IMR-90 (cell line): ENCODE results near the gene POLR2E. TPM values are rescaled to one million over a fixed set of nuclear protein-coding genes. Genes with fewer than 3 reads are reported as not detected.

Source experiments
- ATAC-seq: fragments of 200-7000 bp; cut with Tn5 transposase; 2 replicates; pipeline ENCODE4 v1.9.1; 2020; ENCODE audit warnings: low read depth, mild to moderate bottlenecking, moderate library complexity
- BruUV-seq: library from RNA; stranded (reverse); fragments of 400-500 nt; replicated peaks from 2 replicates; lab custom pipeline; 2021; lab: Mats Ljungman, UMichigan
- CTCF ChIA-PET: fragments of 300-600 bp; formaldehyde crosslinking; extraction: SDS; loops from one replicate; lab custom pipeline; 2021; ENCODE audit warnings: antibody characterized with exemption; lab: Yijun Ruan, JAX
- POLR2A ChIA-PET: fragments of 300-600 bp; sonication (Branson Sonifier 250); formaldehyde crosslinking; loops from one replicate; lab custom pipeline; 2022; ENCODE audit warnings: antibody characterized with exemption; ENCODE audit not compliant: unreplicated experiment; lab: Charles Lee
- DNase-seq: peaks from one replicate; pipeline ENCODE4 v3.0.0; 2013
- H2AFZ ChIP-seq: replicated peaks from 2 replicates; pipeline ENCODE3; 2013; ENCODE audit warnings: low read length, mild to moderate bottlenecking; ENCODE audit not compliant: poor library complexity
- H2AK5ac ChIP-seq: 2 replicates; pipeline ENCODE4 v1.6.1; 2013; ENCODE audit warnings: low read depth, low read length, inconsistent platforms
- H2AK9ac ChIP-seq: replicated peaks from 2 replicates; pipeline ENCODE3; 2013; ENCODE audit warnings: mild to moderate bottlenecking, low read depth, low read length, moderate library complexity; ENCODE audit not compliant: poor library complexity
- H2BK120ac ChIP-seq: 2 replicates; pipeline ENCODE4 v1.6.1; 2013; ENCODE audit warnings: low read depth, low read length, inconsistent platforms
- H2BK15ac ChIP-seq: 3 replicates; pipeline ENCODE4 v1.6.1; 2013; ENCODE audit warnings: low read depth, low read length, inconsistent platforms
- H2BK20ac ChIP-seq: 2 replicates; pipeline ENCODE4 v1.6.1; 2013; ENCODE audit warnings: low read depth, mild to moderate bottlenecking, inconsistent platforms, low read length, moderate library complexity
- H2BK5ac ChIP-seq: 2 replicates; pipeline ENCODE4 v1.6.1; 2013; ENCODE audit warnings: mild to moderate bottlenecking, low read depth, low read length, inconsistent platforms; ENCODE audit not compliant: poor library complexity, severe bottlenecking
- H3K14ac ChIP-seq: replicated peaks from 2 replicates; pipeline ENCODE4 v1.6.1; 2013; ENCODE audit warnings: low read depth, low read length, inconsistent platforms
- H3K18ac ChIP-seq: 2 replicates; pipeline ENCODE4 v1.6.1; 2013; ENCODE audit warnings: low read depth, low read length, control low read depth
- H3K23ac ChIP-seq: 2 replicates; pipeline ENCODE4 v1.6.1; 2013; ENCODE audit warnings: low read depth, low read length, inconsistent platforms
- H3K27ac ChIP-seq: 2 replicates; pipeline ENCODE4 v1.5.1; 2013; ENCODE audit warnings: mild to moderate bottlenecking, control low read depth, low read length; ENCODE audit not compliant: insufficient read depth
- H3K27me3 ChIP-seq: 2 replicates; pipeline ENCODE4 v1.6.1; 2013; ENCODE audit warnings: low read length; ENCODE audit not compliant: control insufficient read depth, insufficient read depth
- H3K36me3 ChIP-seq: 2 replicates; pipeline ENCODE4 v1.6.1; 2013; ENCODE audit warnings: low read length, mixed read lengths; ENCODE audit not compliant: control insufficient read depth, insufficient read depth
- H3K4ac ChIP-seq: 2 replicates; pipeline ENCODE4 v1.6.1; 2013; ENCODE audit warnings: low read depth, low read length, inconsistent platforms
- H3K4me1 ChIP-seq: 2 replicates; pipeline ENCODE4 v1.6.1; 2013; ENCODE audit warnings: low read length, mixed read lengths; ENCODE audit not compliant: control insufficient read depth, insufficient read depth
- H3K4me2 ChIP-seq: 2 replicates; pipeline ENCODE4 v1.6.1; 2013; ENCODE audit warnings: low read depth, mild to moderate bottlenecking, control low read depth, low read length, moderate library complexity
- H3K4me3 ChIP-seq: 2 replicates; pipeline ENCODE4 v1.5.1; 2013; ENCODE audit warnings: low read depth, mild to moderate bottlenecking, control low read depth, low read length, moderate library complexity; ENCODE audit not compliant: insufficient read depth
- H3K56ac ChIP-seq: 2 replicates; pipeline ENCODE4 v1.6.1; 2013; ENCODE audit warnings: low read length, inconsistent platforms; ENCODE audit not compliant: insufficient read depth; ENCODE audit errors: extremely low read depth
- H3K79me1 ChIP-seq, 2 experiments: 2 replicates each; pipeline ENCODE4 v1.6.1; 2013; ENCODE audit warnings: low read length in 2 of 2, inconsistent platforms in 1 of 2, low read depth in 1 of 2
- H3K9ac ChIP-seq: 2 replicates; pipeline ENCODE4 v1.6.1; 2013; ENCODE audit warnings: low read depth, low read length, control low read depth
- H3K9me1 ChIP-seq: 2 replicates; pipeline ENCODE4 v1.6.1; 2013; ENCODE audit warnings: low read length, inconsistent platforms; ENCODE audit not compliant: insufficient read depth
- H3K9me3 ChIP-seq: 2 replicates; pipeline ENCODE4 v1.6.1; 2013; ENCODE audit warnings: low read length; ENCODE audit not compliant: control insufficient read depth, insufficient read depth
- H4K20me1 ChIP-seq: 2 replicates; pipeline ENCODE4 v1.6.1; 2013; ENCODE audit warnings: low read length, inconsistent platforms; ENCODE audit not compliant: insufficient read depth
- H4K5ac ChIP-seq: 2 replicates; pipeline ENCODE4 v1.6.1; 2013; ENCODE audit warnings: mild to moderate bottlenecking, low read depth, low read length, control low read depth
- H4K8ac ChIP-seq, 2 experiments: 2 replicates each; pipeline ENCODE4 v1.6.1; 2013; ENCODE audit warnings: low read depth in 2 of 2, low read length in 2 of 2, control low read depth in 1 of 2, inconsistent platforms in 1 of 2
- H4K91ac ChIP-seq: 2 replicates; pipeline ENCODE4 v1.6.1; 2013; ENCODE audit warnings: low read depth, low read length, inconsistent platforms; ENCODE audit not compliant: insufficient read depth
- CEBPB ChIP-seq: IDR thresholded peaks from 2 replicates; pipeline ENCODE4 v1.6.1; 2012; ENCODE audit warnings: low read depth, low read length, improper control_type of control experiment
- MAZ ChIP-seq: IDR thresholded peaks from 2 replicates; pipeline ENCODE4 v1.6.1; 2012; ENCODE audit warnings: low read depth, mild to moderate bottlenecking, low read length, improper control_type of control experiment, moderate library complexity, borderline replicate concordance
- POLR2A ChIP-seq: IDR thresholded peaks from 2 replicates; pipeline ENCODE4 v1.6.1; 2012; ENCODE audit warnings: mild to moderate bottlenecking, low read depth, low read length
- RAD21 ChIP-seq: IDR thresholded peaks from 2 replicates; pipeline ENCODE4 v1.6.1; 2012; ENCODE audit warnings: low read length, improper control_type of control experiment
- RFX5 ChIP-seq: IDR thresholded peaks from 2 replicates; pipeline ENCODE4 v1.8.0; 2012; ENCODE audit warnings: low read depth, mild to moderate bottlenecking, low read length, moderate library complexity
- WGBS, 2 experiments: methylation state at CpG; one replicate each; pipeline versions ENCODE4 v1.1.5 to v1.1.7; 2013; ENCODE audit warnings: missing lambda C conversion rate in 2 of 2; ENCODE audit not compliant: insufficient read length in 1 of 2; ENCODE audit errors: extremely low coverage in 2 of 2; 5-methylcytosine and 5-hydroxymethylcytosine counted together
- dilution Hi-C: fragments of 300-500 bp; cut with HindIII; formaldehyde crosslinking; loops from one replicate; pipeline ENCODE4 v1.14.3; 2018; ENCODE audit warnings: low sequenced_read_pairs; ENCODE audit not compliant: unreplicated experiment
- in situ Hi-C: fragments of 300-500 bp; cut with MboI; formaldehyde crosslinking; loops from 3 replicates; pipeline ENCODE4 v1.14.3; 2019; ENCODE audit warnings: low sequenced_read_pairs, inconsistent platforms, mixed read lengths
- intact Hi-C: fragments of 100-400 bp; cut with micrococcal nuclease; formaldehyde crosslinking; loops from 2 replicates; pipeline ENCODE4 v1.10.0; 2022
- polyA plus RNA-seq, 3 experiments: library from polyadenylated mRNA; depleted of rRNA; stranded (reverse); fragments of >200 nt; gene quantifications; 2 replicates each; pipeline ENCODE4 v1.2.3, GENCODE V29; 2012; ENCODE audit warnings: low replicate concordance in 1 of 3
- total RNA-seq: library from RNA; depleted of rRNA; stranded (reverse); fragments of >200 nt; gene quantifications from 2 replicates; pipeline ENCODE4 v1.2.3, GENCODE V29; 2012
- TF ChIP-seq, protein P1 (sequence below): fragments of 150-350 bp; IDR thresholded peaks from 2 replicates; pipeline ENCODE4 v1.6.1; 2016; ENCODE audit warnings: low read depth, mild to moderate bottlenecking, low read length, moderate library complexity, borderline replicate concordance

POLR2E gene
- total and polyA plus RNA-seq, 2 of the 4 experiments (the other 2 are of a cell fraction): 294 to 391 TPM

GRCh38 chr19:1093811-1094553 lies 1.2 kb downstream of the POLR2E start:
- H3K27me3 ChIP-seq: no peaks in the 10 kb centered on the region
- in situ Hi-C loops (no loop called here), intact Hi-C loops (loop anchor here (2.0 kb wide), 1 partner anchor 53 kb away; the partner anchor contains the start of gene ABCA7), dilution Hi-C loops (no loop called here)
- H4K8ac ChIP-seq: no peak overlapping the region
- H3K4ac ChIP-seq: peak overlapping the region; percentile 61
- H2AK9ac ChIP-seq: peak overlapping the region; percentile 82
- peak overlapping the region; percentile 57 for H3K27ac ChIP-seq
- H3K9me3 ChIP-seq: no peaks in the 10 kb centered on the region
- H3K4me2 ChIP-seq: peak overlapping the region; percentile 78
- no peak for TF ChIP-seq CEBPB
- TF ChIP-seq, protein P1, sequence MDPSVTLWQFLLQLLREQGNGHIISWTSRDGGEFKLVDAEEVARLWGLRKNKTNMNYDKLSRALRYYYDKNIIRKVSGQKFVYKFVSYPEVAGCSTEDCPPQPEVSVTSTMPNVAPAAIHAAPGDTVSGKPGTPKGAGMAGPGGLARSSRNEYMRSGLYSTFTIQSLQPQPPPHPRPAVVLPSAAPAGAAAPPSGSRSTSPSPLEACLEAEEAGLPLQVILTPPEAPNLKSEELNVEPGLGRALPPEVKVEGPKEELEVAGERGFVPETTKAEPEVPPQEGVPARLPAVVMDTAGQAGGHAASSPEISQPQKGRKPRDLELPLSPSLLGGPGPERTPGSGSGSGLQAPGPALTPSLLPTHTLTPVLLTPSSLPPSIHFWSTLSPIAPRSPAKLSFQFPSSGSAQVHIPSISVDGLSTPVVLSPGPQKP: no peak
- no peak for TF ChIP-seq POLR2A
- TF ChIP-seq RFX5: no peak
- TF ChIP-seq MAZ: no peak
- TF ChIP-seq RAD21: no peak
- H3K9me1 ChIP-seq: peaks cover 10% of the 10 kb centered on the region
- H3K14ac ChIP-seq: 0 out of 2 replicates have a peak overlapping the region, but pooled peaks have one; percentile 84
- ATAC-seq: no peak
- H4K5ac ChIP-seq: no peak overlapping the region
- H3K36me3 ChIP-seq: peaks cover 25% of the 10 kb centered on the region
- BruUV-seq: no TSS peak
- H4K91ac ChIP-seq: no peak overlapping the region
- H2BK15ac ChIP-seq: no peak overlapping the region
- DNase-seq: no peak
- WGBS, 2 experiments: 81% methylated on average over 17 of the region's 32 CpGs; no CpG with 5 or more reads in 1 of the 2 experiments
- no peak overlapping the region for H2BK5ac ChIP-seq
- CTCF ChIA-PET: no interaction called here
- H3K9ac ChIP-seq: peak overlapping the region; percentile 95
- H2BK20ac ChIP-seq: no peak overlapping the region
- H3K56ac ChIP-seq: peak overlapping the region; percentile 66; the same call in 1 of the 2 replicates
- peaks cover 18% of the 10 kb centered on the region for H4K20me1 ChIP-seq
- POLR2A ChIA-PET: interaction anchor here (0.5 kb wide), 1 partner anchor 51 kb away, joined by 5 read pairs; no protein-coding TSS in a partner anchor
- no peak overlapping the region for H3K18ac ChIP-seq
- no peak overlapping the region for H2BK120ac ChIP-seq
- peak overlapping the region; percentile 87 for H3K23ac ChIP-seq
- H2AK5ac ChIP-seq: peak overlapping the region; percentile 59
- peaks cover 3 to 33% of the 10 kb centered on the region in 2 experiments; a peak in 2 of 4 replicates for H3K79me1 ChIP-seq
- H3K4me1 ChIP-seq: peaks cover 12% of the 10 kb centered on the region
- H3K4me3 ChIP-seq: peak overlapping the region; percentile 97
- peak overlapping the region; percentile 43 for H2AFZ ChIP-seq
